Measurements from ENCODE around the gene SCN9A. TPM values are rescaled to one million over a fixed set of nuclear protein-coding genes. Genes with fewer than 3 reads are reported as not detected.
"Not testable (repeated sequence)": the region's sequence is repeated elsewhere in the genome, so short reads cannot be mapped to it uniquely, and the experiment has no call there.

The SCN9A gene
- total RNA-seq, 1 experiment from 2014 or later, result 58.6 TPM

DNA sequence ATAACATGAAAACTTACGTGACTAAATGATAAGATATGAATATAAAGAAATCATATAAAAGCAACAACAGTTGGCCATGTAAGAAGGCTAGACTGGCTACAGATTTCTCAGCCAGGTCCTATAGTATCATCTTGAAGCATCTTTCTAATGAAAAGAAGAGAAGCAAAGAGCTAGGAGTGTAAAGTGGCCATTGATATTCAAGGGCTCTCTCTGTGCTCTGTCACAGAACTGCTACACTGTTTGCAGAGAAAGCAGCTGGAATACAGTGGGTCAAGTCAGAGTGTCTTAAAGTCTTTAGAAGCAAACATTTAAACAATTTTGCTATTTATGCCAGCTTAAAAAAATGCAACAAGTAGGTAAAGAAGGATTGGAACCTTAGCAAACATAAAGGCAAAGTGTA lies 118.8 kb downstream of the SCN9A start:
- no peak for DNase-seq (ENCODE audit: extremely low read depth, low read depth)

GRCh38 chr2:166249318-166249717 lies 126.4 kb downstream of the SCN9A start:
- no peak for DNase-seq (ENCODE audit: extremely low read depth, low read depth)

- DNase-seq (ENCODE audit: extremely low read depth, low read depth), result no peak
These were observed 128.8 kb downstream of the SCN9A start for GRCh38 chr2:166246901-166247300.

DNA sequence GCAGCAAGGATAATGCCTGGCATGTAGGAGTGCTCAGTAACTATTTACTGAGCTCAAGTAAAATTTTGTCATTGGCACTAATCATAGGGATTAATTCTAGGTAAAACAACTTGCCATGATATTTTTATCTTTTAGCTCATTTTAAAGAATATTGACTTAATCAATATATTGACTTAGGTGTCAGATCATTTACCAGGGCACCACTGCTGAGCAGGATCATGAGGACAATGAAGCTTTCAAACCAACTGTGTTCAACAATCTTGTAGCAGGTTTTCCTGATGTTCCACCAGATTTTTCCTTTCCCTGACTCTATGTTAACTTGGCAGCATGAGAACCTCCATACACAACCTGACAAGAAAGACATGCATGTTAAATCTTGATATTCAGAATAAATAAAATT lies 133.4 kb downstream of the SCN9A start:
- no peak for DNase-seq (ENCODE audit: extremely low read depth, low read depth)

GRCh38 chr2:166240387-166241313 lies 135.1 kb downstream of the SCN9A start:
- DNase-seq (ENCODE audit: extremely low read depth, low read depth), result no peak

DNA sequence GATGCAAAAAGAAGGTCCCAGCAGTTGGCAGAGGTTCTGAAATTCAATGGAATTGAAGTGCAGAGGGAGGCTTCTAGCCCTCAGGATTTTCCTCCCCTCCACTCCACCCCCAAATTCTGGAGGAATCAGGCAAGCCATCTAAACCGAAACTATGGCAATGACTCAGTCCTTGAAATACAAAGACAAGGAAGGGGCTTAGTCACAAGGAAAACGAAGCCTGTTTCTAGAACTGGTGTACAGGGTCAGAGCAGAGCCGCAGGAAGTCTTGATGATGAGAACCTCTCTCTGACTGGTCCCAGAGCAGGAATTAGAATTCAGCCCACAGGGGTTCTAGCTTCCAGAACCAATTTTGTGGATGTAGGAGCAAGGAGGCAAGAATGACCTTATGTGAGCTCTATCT lies 136.2 kb downstream of the SCN9A start:
- no peak for DNase-seq (ENCODE audit: extremely low read depth, low read depth)

GRCh38 chr2:166238176-166238575 lies 137.6 kb downstream of the SCN9A start:
- no peak for DNase-seq (ENCODE audit: extremely low read depth, low read depth)

- DNase-seq (ENCODE audit: extremely low read depth, low read depth), result no peak
These were observed 141.5 kb downstream of the SCN9A start for GRCh38 chr2:166234112-166234846.

GRCh38 chr2:166233244-166233643 lies 142.5 kb downstream of the SCN9A start:
- no peak for DNase-seq (ENCODE audit: extremely low read depth, low read depth)

DNA sequence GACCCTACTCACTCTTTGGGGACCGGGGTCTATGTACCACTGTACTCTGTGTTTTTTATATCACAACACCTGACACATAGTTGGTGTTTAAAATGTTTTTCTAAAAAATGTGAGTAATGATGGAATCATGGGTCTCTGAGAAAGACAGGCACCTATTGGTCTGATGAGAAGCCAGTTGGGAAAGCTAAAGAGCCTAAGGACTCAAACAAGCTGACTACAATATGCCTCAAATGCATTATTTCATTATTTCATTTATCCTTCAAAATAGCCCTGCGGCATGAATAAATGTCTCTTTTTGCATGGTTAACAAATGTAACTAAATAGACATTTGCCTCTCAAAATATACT lies 145.0 kb downstream of the SCN9A start:
- no peak for DNase-seq (ENCODE audit: extremely low read depth, low read depth)

DNA sequence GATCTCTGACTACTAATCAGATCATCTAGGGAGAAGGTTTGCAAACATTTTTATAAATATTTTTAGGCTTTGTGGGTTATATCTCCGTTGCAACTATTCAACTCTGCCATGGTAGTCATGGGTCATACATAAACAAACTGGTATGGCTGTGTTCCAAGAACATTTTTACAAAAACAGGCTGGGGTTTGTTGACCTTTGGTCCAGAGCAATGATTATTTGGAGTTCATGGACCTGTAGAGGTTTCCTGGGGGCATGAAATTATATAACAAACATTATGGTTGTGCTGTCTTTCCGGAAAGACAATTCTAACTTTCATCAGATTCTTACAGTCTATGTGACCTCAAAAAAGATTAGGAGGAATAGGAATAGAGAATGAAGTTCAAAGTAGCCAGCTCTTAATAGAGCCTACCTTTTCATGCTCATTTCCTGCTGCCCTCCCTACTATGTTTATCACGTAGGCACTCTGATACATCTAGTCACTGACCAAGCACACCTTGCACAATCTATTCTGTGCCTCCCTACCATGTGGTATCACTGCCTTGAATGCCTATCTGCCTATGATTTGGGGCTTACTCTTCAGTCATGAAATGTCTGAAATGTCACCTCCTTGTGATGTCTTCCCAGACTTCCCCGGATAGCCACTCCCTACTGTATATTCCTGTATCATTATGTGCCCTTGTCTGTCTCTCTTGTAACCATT lies 145.6 kb downstream of the SCN9A start:
- DNase-seq (ENCODE audit: extremely low read depth, low read depth), result no peak

DNA sequence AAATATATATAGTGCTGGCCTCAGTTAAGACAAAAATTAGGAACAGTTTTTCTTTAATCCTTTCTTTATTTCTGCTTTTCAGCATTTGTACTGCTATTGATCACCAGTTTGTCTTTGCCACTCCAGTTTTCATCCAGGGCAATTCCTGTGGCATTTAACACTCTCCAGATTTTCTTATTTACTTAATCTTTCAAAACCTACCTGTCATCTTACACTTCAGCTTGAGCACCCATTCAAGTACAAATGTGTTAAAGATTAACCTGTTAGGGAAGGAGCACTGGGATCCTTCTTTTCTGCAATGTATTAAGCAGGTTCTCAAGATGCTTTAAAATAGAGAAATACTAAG lies 146.1 kb downstream of the SCN9A start:
- DNase-seq (ENCODE audit: extremely low read depth, low read depth), result no peak

GRCh38 chr2:166224197-166224596 lies 151.5 kb downstream of the SCN9A start:
- DNase-seq (ENCODE audit: extremely low read depth, low read depth), result no peak

- no peak for DNase-seq (ENCODE audit: extremely low read depth, low read depth)
These were observed 152.4 kb downstream of the SCN9A start for GRCh38 chr2:166223298-166223697.

- no peak for DNase-seq (ENCODE audit: extremely low read depth, low read depth)
These were observed 164.7 kb downstream of the SCN9A start for GRCh38 chr2:166211079-166211478.

DNA sequence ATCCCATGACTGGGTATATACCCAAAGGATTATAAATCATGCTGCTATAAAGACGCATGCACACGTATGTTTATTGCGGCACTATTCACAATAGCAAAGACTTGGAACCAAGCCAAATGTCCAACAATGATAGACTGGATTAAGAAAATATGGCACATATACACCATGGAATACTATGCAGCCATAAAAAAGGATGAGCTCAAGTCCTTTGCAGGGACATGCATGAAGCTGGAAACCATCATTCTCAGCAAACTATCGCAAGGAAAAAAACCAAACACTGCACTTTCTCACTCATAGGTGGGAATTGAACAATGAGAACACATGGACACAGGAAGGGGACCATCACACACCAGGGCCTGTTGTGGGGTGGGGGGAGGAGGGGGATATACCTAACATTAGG lies 165.8 kb downstream of the SCN9A start:
- not testable (repeated sequence) for DNase-seq (ENCODE audit: extremely low read depth, low read depth)

DNA sequence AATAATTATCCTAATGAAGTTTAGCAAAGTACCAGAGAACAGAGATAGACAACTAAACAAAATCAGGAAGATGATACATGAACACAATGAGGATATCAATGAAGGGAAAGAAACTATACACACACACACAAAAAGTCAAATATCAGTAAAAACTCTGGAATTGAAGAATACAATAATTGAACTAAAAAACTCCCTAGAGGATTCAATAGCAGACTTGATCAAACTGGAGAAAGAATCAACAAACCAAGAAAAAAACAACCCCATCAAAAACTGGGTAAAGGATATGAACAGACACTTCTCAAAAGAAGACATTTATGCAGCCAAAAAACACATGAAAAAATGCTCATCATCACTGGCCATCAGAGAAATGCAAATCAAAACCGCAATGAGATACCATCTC lies 166.4 kb downstream of the SCN9A start:
- DNase-seq (ENCODE audit: extremely low read depth, low read depth), result not testable (repeated sequence)

GRCh38 chr2:166206153-166206552 lies 169.6 kb downstream of the SCN9A start:
- DNase-seq (ENCODE audit: extremely low read depth, low read depth), result not testable (repeated sequence)

GRCh38 chr2:166202778-166203177 lies 173.0 kb downstream of the SCN9A start:
- no peak for DNase-seq (ENCODE audit: extremely low read depth, low read depth)

DNA sequence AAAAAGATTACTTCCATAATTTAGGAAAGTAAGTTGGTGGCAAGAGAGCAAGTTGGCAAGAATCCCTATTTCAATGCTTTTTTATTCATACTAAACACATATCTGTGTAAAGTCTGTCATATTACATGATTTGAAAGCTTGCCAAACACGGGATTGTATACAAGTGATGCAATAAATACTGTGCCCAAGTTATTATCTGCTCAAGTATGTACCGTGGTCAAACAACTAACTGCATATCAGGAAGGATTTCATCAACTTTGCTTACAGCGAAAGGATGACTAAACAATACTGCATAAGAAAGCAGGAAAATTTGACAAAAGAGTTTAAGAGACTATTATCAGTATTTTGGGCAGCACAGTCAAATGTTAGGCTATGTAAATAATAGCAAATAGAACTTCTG lies 178.3 kb downstream of the SCN9A start:
- DNase-seq (ENCODE audit: extremely low read depth, low read depth), result no peak

DNA sequence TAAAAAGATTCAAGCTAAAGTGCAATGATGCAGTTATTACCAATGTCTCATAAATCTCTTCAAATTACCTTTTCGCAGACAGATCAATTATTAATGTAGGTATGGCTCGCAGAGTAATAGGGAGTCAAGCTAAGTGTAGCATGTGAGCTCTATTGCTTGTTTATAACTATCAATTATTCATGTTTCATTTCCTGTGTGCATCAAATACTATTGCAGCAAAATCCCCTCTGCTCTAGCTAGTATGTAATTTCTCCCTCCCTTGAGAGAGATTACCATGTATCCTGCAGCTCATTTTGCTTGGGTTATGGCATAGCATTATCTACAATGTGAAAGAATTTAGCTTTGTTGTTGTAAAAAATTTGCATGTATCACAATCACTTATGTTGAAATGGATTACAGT lies 182.3 kb downstream of the SCN9A start:
- DNase-seq (ENCODE audit: extremely low read depth, low read depth), result no peak

DNA sequence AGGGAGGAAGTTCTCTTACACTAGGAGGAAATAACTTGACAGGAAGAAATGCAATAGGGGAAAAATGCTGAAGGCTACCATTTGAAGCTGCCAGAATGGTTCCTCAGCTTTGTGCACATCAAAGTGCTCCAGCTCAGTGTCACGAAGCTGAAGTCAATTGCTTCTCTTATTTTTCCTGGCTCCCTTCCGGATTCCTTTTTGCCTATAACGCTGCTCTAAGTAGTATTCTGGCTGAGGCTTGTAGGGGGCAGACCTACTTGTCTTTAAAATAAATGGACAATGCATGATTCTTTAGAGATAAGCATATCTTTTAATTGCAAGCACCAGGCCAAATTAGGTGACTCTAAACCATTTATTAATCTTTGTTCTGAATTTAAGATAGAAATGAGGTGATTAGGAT lies 187.7 kb downstream of the SCN9A start:
- DNase-seq (ENCODE audit: extremely low read depth, low read depth), result no peak

All from NCI-H460 (cell line).